Activated T-cell treated with anti-CD3 and anti-CD28 coated beads for 48 hours (primary cell): ENCODE results near the gene TPCN2.

Experiments used
- DNase-seq: peaks from one replicate; pipeline ENCODE4 v3.0.0-alpha.2; 2020; ENCODE audit warnings: low read depth

The TPCN2 gene

DNA sequence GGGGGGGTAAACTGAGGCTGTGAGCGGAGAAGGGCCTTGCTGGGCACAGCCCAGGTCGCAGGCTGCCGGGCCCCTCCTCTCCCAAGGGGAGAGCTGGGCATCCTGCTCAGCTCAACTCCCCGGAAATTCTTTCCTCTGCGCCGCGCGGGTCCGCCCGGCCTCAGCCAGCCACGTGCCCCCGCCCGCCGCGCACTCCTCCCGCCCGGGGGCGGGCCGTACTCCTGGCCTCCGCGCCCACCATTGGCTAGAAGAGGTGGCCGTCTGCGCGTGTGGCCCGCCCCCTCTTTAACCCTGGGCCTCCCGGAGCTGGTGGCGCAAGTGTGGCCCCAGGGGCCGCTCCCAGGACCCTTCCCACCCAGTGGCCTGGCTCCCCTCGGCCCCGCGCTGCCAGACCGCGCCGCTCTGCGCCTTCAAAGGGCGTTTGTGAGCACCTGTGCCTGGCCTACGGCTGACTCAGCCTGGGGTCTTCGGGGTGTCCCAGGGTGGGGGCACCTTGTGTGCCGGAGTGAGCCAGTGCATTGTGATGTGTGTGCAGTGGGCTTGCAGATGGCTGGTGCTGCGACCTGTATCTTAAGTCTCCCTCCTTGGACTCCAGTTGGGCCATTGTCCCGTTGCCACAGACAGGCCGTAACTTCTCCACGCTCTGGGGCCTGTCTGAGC is 37.6 kb upstream of the TPCN2 start:
- DNase-seq, result peak; percentile 47

DNA sequence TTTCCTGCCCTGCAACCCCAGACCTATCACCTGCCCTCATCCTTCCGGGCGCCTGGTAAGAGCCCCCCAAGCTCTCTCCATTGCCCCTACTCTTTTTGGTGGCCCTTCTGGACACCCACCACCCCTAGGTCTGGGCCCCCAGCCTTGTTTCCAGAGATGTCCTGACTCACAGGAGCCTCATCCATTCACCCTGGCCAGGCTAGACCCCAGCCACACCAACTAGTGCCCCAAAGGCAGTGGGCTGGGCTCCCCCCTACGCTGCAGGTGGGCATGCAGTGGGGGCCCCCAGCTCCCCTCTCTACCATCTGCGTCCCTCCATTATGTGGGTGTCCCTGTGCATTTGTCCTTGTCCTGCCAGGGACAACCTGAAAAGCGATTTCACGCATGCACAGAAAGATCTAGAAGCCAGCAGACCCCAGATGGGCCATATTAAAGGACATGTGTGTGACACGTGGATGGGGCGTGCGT is 37.1 kb upstream of the TPCN2 start:
- DNase-seq, result no peak

DNA sequence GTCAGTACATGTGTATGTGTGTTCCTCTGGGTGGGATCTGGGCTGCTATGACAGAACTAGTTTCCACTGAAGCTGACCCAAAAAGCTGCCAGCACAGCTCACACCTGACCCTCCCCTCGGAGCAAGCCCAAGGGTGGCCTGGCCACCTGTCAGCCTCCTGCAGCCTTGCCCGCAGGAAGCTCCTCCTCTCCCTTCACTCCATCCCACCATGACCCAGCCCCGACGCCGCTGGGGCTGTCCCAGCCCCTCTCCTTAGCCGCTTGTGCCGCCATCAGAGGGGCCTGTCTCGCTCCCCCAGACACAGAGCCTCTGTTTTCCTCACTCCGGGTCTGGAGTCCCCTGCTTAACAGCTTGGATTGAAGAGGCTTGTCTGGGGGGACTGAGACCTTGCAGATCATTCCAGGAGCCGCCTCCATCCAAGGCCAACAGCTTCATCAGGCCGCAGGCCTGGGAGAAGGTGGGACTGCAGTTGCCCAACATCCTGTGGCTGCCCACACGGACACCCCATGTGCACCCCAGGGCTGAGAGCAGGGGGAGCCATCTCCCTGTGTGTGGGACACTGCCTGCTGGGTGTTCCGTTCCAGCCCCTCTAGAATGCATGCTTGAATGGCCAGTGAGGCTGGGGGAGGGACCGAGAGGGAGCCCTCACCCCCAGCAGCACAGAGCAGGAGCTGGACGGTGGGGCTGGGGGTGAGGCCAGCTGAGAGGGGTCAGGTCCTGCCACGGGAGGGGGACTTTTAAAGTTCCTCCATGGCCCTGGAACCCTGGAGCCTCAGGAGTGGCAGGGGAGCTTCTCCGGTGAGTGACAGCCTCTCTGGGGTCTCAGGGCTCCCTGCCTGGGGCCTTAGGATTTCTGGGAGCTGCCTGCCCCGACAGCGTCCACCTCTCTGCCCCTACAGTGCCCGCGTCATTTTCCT is 36.4 kb upstream of the TPCN2 start:
- no peak for DNase-seq

DNA sequence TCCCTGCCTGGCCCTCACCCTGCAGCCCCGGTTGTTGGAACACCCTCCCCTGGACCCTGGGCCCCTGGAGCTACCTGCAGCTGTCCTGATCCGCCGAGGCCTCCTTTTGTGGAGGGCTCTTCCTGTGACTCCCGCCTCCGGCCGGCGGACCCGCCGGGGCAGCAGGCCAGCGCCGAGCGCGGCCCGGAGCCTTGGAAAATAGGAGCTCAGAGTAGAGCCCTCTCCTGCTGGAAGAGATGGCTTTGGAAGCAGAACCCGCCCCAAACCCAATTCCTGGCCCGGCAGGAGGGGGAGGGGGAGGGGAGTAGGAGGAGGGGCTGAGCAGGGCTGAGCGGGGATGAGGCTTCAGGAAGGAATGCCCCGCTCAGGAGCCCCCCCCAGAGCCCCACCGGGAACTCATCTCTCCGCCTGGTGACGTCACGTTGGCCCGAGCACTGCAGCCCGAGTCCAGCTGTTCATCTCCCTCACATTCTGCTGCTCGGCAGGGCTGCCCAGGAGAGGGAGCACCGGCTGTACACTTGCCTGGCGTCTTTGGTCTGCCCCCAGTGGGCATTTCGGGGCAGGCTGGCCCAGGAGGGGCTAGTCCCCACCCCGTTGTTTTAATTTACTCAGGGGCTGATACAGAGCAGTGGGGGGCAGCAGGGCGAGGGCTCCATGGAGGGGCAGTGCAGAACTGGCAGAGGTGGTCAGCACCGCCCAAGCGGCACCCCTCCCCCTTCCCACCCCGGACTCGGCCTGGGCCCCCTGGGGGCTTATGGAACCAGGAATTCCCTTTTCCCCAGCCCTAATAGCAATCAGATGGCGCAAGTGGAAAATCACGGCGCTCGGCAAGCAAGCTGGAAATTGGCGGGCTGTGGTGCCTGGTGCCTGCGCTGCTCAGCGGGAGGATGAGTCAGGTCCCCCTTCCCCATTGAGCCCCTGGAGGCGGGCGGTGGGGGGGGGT is 35.5 kb upstream of the TPCN2 start, which contains the start of gene MRGPRF:
Gene MRGPRF, minus strand, starts transcription at position 238 of the 943 bp plus-strand sequence. CDS start 3,345 bp downstream, outside the sequence.
- DNase-seq, result no peak

DNA sequence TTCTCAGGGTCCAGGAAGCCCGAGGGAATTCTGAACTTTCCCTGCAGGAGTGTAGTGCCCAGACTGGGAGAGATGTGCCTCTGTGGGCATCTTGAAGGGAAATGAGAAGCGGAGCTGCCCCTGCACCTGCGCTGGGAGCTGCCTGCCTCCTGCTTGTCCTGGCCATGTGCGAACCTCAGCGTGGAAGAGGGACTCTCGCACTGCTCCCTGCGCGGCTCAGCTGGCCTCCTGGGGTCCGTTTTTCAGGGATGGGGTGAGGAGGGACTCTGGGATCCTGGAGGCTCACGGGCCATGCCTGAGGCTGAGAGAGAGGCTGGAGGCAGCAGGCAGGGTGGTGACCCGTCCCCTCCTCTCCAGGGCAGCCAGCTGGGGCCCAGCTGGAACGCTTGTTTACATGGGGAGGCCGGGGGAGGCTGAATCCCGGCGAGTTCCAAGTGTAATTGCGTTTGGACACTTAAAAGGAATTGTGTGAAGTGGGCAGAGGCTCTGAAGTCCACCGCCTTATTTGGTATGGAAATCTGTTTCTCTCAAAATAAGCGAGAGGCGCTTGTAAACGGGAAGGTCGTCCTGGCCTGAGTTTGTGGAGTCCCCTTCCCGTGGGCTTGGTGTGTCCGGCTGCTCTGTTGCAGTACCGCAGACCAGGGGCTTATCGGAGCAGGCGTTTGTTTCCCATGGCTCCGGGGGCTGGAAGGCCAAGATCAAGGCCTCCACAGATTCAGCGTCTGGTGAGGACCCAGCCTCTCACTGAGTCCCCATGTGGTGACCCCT is 34.5 kb upstream of the TPCN2 start:
- DNase-seq, result no peak

DNA sequence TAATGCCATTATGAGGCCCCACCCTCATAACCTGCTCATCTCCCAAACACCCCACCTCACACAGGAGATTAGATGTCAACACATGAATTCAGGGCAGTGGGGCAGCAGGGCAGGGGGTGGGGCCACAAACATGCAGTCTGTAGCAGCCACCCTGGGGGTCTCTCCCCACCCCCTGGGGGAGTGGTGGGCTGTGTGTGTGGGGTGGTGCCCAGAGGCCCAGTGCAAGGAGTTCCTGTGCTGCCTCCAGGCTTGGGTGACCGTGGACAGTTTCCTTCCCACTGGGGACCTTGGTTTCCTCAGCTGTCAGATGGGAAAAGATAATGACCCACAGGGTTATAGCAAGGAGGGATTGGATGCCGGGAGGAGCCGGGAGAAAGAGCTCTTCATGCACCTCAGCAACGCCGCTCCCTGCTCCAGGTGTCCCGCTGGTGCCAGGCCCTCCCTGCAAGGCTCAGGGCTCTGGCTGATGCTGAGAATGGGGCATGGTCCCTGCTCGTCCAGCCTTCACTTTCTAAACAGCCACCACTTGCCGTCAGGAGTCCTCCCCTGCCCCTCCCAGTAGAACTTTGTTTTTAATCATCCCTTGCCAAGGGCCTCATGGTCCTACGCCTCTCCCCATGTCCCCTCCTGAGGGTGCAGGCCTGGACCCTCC is 33.7 kb upstream of the TPCN2 start:
- DNase-seq, result no peak

DNA sequence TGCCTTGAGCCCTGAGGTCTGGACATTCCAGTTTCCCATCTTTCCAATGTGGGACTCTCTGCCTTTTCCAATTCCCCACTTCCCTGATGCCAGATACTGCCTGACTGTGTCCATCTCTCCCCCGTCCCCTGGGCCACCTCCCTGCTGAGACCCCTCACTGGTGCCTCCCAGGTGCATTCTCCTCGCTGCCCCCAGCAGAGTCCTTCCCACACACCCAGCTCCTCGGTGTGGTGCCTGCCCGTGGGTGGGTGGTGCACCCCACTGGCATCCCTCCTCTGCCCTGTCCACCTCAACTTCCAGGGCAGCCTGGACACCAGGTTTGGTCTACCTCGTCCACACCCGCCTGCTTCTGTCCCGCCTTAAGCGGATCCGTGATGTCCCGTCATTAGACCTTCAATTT is 30.8 kb upstream of the TPCN2 start:
- DNase-seq, result no peak

DNA sequence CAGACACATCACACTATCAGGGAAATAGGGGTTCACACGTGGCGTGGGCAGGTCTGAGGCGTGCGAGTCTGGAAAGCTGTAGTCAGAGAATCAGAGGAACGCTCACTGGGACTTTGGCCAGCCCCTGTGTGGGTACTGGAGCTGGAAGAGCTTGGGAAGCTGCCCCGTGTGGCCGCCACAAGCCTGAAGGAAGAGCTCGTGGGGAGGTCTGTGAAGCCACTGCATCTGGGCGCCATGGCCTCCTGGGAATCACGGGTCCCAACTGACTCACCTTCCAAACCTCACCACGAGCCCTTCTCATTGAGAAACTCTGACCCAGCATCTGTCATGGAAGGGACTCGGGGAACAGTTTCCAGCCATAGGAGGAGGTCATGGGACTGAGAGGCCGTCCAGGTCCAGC is 29.8 kb upstream of the TPCN2 start:
- DNase-seq, result no peak

DNA sequence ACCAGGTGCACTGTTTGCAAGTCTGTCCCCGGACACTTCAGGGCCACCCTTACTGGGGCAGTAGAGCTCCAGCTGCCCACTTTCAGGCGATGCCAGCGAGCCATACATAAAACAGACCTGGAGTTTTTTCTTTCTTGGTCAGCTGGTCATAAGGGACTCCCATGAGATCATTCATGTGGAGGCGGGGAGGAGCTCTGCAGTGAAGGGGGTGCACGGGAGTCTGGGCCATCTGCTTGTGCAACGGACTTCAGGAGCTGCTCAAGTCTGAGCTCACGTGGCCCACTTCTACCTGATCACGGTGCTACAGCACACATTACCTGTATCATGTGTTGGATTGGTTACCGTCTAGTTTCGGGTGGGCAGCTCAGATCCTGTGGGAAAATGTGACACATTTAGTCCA is 26.5 kb upstream of the TPCN2 start:
- no peak for DNase-seq

DNA sequence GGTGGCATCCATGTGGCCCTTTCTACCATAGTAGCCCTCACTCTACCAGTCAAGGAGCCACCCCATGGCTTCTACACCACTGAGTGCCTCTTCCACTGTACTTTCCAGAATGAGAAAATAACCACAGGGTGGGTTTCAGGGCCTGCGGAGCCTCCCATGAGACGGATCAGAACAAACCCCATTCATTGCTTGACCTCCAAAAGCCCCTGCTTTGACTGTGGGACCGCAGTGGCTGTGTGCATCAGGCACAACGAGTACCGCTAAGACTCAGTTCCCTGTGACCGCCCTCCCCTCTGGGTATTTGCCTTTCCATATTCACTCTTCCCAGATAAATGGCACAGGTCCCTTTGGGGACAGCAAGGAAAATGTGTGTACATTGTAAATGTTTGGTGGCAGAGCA is 24.2 kb upstream of the TPCN2 start:
- no peak for DNase-seq

DNA sequence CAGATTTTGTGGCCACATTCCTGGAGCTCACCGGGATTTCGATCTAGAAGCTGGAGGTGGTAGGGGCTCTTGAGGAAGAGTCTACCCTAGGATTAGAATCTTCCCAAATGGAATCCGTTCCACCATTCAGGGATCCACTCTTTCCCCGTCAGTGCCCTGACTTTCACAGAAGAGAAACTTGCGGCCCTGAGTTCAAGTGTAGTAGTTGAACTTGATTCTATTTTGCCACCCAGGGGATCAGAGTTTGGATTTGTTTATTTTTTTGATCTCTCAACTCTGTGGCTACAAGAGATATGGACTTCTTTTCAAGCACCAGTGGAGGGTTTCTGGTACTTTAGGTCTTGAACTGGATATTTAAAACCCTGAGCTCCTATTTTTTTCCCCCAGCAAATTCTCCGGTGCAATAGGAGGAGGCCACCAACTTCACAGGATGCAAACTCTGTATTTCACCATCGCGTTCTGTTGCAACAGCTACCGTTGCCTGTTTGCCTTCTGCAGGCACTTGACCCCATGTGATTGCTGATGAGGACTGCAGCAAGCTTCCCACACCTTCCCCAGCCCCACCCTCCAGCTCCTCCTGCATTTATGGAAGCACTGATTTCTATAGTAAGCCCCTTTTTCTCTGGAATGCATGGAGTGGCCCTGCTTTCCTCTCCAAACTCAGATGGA is 20.9 kb upstream of the TPCN2 start:
- no peak for DNase-seq

DNA sequence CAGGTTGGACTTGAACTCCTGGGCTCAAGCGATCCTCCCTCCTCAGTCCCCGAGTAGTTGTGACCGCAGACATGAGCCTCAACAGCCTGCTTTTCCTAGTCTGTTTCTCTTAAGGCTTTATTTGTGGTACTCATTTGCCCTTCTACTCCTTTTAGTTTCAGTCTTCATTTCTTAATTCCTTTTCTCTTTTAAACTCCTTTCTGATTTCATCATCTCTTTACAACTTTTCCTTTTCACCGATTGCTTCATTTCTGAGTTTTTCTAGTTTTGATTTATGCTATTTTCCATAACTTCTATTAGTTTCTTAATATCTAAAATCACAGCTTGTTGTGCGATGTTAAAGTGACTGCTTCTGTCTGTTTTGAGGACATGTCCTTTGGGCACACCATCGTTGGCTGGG is 18.4 kb upstream of the TPCN2 start:
- DNase-seq, result no peak

DNA sequence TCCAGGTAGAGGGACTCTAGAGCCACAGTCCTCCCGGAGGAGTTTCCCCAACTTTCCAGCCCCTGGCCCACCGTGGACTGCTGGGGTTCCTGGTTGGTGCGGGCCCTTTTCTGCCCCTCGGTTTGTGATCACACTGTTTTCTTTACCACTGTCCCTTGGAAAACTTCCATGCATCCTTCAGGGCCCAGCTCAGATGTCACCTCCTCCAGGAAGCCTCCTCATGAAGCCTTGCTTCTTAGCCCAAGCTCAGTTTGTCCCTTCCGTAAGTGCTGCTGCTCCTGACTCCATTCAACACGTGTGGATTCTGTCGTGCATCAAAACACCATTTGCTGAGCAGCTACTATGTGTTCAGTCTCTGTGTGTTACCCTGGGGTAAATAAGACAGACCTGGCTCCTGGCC is 15.9 kb upstream of the TPCN2 start:
- no peak for DNase-seq

DNA sequence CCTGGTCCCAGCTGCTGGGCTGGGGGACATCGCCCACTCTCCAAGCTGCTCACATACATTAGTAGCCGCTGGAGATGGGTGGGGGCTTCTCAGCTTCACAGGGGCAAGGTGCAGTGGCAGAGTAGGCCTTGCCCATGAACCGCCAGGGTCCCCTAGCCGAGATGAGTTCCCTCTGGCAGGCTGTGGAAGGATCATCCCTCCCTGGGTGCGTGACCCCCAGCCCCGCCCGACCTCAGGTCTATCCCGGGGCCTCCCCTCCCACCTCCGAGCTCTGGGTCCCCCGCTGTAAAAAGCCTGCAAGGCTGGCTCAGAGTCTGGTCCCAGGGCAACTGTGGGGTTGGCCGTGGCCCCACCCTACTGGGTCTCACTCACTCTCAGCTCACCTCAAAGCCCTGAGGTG is 15.3 kb upstream of the TPCN2 start:
- no peak for DNase-seq

DNA sequence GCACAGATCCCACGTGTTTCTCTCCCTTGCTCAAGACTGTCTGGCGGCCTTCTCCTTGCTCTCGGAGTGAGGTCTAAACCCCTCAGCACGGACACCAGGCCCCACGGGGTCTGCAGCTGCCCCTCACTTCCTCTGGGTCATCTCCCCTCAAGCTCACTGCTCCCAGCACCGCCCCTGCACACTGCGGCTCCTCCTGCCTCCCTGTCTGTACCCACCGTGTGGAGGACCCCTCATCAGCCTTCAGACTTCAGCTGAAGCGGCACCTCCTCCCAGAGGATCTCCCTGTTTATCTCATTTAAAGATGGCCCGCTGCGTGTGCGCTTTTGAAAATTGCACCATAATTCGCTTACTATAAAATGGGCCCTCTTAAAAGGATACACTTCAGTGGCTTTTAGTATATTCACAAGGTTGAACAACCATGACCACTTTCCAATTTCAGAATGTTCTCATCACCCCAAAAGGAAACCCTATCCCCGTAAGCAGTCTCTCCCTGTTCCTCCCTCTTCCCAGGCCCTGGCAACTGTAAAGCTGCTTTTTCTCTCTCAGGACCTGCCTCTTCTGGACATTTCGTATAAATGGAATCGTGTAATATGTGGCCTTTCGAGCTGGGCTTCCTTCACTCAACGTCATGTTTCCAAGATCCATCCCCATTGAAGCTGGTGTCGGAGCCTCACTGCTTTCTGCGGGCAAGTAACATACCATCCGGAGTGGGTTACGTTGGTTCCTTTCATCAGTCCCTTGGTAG is 14.4 kb upstream of the TPCN2 start:
- no peak for DNase-seq

DNA sequence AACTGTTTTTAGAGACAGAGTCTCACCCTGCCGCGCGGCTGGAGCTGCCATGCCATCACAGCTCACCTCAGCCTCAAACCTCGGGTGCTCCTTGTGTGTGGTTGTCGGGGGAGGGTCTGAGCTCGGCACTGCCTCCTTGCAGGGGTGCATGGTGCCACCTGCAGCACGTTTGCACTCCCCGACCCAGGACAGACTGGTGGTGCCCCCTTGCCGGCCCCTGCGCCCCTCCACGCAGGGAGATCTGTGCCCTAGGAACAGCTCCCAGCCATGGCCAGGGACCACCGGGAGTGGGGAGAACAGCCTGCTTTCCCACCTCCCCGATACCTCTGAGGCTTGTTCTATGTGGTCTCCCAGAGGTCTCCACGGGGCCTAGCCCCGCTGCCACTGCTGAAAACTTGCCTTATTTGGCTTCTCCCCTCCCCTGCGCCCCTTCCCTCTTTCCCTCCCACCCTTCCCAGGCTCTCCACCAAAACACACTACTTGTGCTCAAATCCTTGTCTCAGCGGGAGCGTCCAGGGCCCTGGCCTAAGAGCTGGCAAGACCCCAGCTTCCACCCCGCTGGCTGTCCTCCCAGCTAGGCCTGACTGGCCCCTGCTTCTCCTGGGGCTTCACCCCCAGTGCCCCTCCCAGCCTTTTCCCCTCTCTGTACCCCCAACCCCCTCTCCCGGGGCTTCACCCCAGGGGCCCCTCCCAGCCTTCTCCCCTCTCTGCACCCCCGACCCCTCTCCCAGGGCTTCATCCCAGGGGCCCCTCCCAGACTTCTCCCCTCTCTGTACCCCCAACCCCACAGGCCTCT is 13.4 kb upstream of the TPCN2 start:
- no peak for DNase-seq

DNA sequence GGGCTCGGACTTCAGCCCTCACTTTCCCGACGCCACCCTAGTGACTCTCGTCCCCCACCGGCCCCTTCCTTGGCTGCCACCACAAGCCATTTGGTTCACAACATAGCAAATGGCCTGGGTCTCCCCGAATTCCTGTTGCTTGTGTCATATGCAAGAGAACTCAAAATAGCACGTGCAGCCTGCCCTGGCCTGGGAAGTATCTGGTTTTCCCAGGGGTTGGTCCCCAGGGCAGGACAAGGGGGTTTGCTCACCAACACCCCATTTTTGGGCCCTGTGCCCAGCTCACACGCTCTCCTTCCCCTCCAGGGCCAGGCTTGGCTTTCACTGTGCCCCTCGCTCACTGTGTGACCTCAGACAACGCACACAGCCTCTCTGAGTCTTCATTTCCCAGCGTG is 12.8 kb upstream of the TPCN2 start:
- no peak for DNase-seq

DNA sequence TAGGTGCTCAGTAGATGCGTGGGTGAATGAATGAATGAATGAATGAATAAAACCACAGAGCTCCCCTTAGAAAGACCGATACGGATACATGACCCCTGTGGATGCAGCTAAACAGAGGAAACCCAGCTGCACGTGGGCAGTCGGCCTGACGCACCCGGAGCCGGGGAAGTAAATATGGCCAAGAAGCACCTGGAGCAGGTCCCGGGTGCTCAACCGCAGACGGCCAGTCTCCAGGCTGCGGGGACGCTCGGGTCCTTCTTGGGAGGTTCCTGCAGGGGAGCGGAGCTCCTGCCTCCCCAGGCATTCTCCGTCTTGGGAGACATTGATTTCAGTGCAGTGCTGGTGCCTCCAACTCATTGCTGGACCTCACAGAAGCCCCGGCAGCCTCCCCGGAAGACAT is 11.7 kb upstream of the TPCN2 start:
- no peak for DNase-seq

DNA sequence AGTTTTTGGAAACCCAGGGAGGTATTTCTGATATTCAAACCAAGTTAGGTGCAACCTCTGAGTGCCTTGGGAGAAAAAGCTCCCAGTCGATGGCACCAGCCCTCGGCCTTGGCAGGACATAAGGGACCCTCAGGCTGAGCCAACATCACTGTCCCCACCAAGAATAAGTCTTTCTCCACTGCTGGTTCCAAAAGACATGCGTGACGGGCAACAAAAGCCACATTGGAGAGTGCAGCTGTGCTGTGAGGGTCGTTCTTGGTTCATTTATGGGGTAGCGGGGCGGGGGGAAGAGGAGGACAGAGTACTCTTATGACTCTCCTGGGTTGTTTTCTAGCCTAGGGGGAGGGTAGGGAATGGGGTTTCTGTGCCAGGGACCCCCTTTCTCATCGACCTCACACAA is 11.2 kb upstream of the TPCN2 start:
- DNase-seq, result no peak
